Measurements from ENCODE around the gene CNTNAP2. TPM values are rescaled to one million over a fixed set of nuclear protein-coding genes. Genes with fewer than 3 reads are reported as not detected.

CNTNAP2 gene
- total and polyA plus RNA-seq, 2 of the 8 experiments (the other 6 are each of a cell fraction or from before 2014, with no cell fraction given), result 27.9 to 71.0 TPM

GRCh38 chr7:147818317-147818716 is 1701.7 kb downstream of the CNTNAP2 start:
- H3K27me3 ChIP-seq (replicated peaks in 1 of 4; ENCODE audit: control insufficient read depth in 3 of 4, extremely low read depth in 1 of 4, insufficient read depth in 3 of 4, low read length in 3 of 4), result no peaks in the 10 kb centered on the region
- H3K14ac ChIP-seq (ENCODE audit: insufficient read length), result no peak overlapping the region
- no peak overlapping the region for H3K27ac ChIP-seq (ENCODE audit: low read depth, low read length)
- no peak overlapping the region for H3K4ac ChIP-seq (replicated peaks; ENCODE audit: insufficient read length, low read depth, low read length)
- no peak overlapping the region for H2BK15ac ChIP-seq (ENCODE audit: low read length)
- H2BK5ac ChIP-seq (ENCODE audit: low read depth, low read length), result no peak overlapping the region
- no peak overlapping the region for H3K56ac ChIP-seq (replicated peaks; ENCODE audit: insufficient read length, low read depth, low read length)
- H2AK5ac ChIP-seq (ENCODE audit: low read depth, low read length), result no peak overlapping the region
- no peak for TF ChIP-seq RNF2 (IDR thresholded peaks at IDR 0.05; ENCODE audit: borderline replicate concordance, low read depth, low read length, missing control alignments, poor library complexity, severe bottlenecking)
- TF ChIP-seq YY1 (IDR thresholded peaks at IDR 0.05; ENCODE audit: low read depth, low read length), result no peak
- TF ChIP-seq ATF2 (IDR thresholded peaks at IDR 0.05; ENCODE audit: low read length), result no peak
- no peak for TF ChIP-seq CHD1 (IDR thresholded peaks at IDR 0.05; ENCODE audit: low read depth, low read length)
- no peak for TF ChIP-seq MAFK (IDR thresholded peaks at IDR 0.05; ENCODE audit: low read depth, low read length)
- no peak for TF ChIP-seq RFX5 (IDR thresholded peaks at IDR 0.05; ENCODE audit: borderline replicate concordance, low read depth, low read length)
- TF ChIP-seq KDM1A (IDR thresholded peaks at IDR 0.05; ENCODE audit: borderline replicate concordance, low read length), result no peak
- TF ChIP-seq RAD21 (IDR thresholded peaks at IDR 0.05 in 1 of 2, conservative IDR thresholded peaks at IDR 0.05 in 1 of 2; ENCODE audit: low read depth in 2 of 2, low read length in 2 of 2), result no peak
- POLR2A ChIA-PET (ENCODE audit: partially characterized antibody), result no interaction called here
- no peak overlapping the region for H3K4me3 ChIP-seq (ENCODE audit: extremely low read depth in 1 of 4, insufficient read depth in 2 of 4, low read depth in 3 of 4, low read length in 4 of 4)
- no peaks in the 10 kb centered on the region for H3K79me1 ChIP-seq (ENCODE audit: low read depth, low read length)
- no peaks in the 10 kb centered on the region for H3K23me2 ChIP-seq (ENCODE audit: low read depth, low read length)
- no peak overlapping the region for H3K4me2 ChIP-seq (ENCODE audit: insufficient read depth in 1 of 2, low read depth in 2 of 2, low read length in 2 of 2)
- DNase-seq (ENCODE audit: low read depth in 1 of 2, low spot score in 2 of 2) (no peak), FAIRE-seq (no peak)
- H3K9me3 ChIP-seq (ENCODE audit: insufficient read depth in 2 of 2, low read depth in 1 of 2, low read length in 1 of 2), result no peaks in the 10 kb centered on the region
- no peak overlapping the region for H3K23ac ChIP-seq (ENCODE audit: insufficient read length)
- no peak overlapping the region for H2BK20ac ChIP-seq (ENCODE audit: low read length)
- 87 to 100% methylated on average over 1 to 4 of the region's 4 CpGs for WGBS, 2 experiments (ENCODE audit: extremely low coverage in 1 of 2, insufficient coverage in 1 of 2, insufficient read length in 1 of 2, insufficient replicate concordance in 2 of 2, low coverage in 1 of 2, low lambda C conversion rate in 2 of 2, missing lambda C conversion rate in 1 of 2)
- H3K4me1 ChIP-seq (replicated peaks in 1 of 4; ENCODE audit: control insufficient read depth in 3 of 4, insufficient read depth in 4 of 4, low read length in 3 of 4), result no peaks in the 10 kb centered on the region
- H3K18ac ChIP-seq (ENCODE audit: extremely low read depth, low read length), result no peak overlapping the region
- H2BK12ac ChIP-seq (ENCODE audit: low read depth, low read length), result no peak overlapping the region
- CTCF ChIA-PET (ENCODE audit: partially characterized antibody), result interaction anchor here (0.9 kb wide), 1 partner anchor 14 kb away, joined by 3 read pairs; no protein-coding TSS in a partner anchor
- H4K5ac ChIP-seq (ENCODE audit: insufficient read length, low read depth, low read length), result no peak overlapping the region
- H3K36me3 ChIP-seq (ENCODE audit: control insufficient read depth in 2 of 4, insufficient read depth in 4 of 4, low read length in 3 of 4), result no peaks in the 10 kb centered on the region
- no peaks in the 10 kb centered on the region for H4K20me1 ChIP-seq (replicated peaks in 1 of 2; ENCODE audit: control insufficient read depth in 1 of 2, insufficient read depth in 2 of 2, low read length in 2 of 2)
- no peak overlapping the region for H3K9ac ChIP-seq (replicated peaks in 1 of 4; ENCODE audit: extremely low read depth in 1 of 4, low read depth in 3 of 4, low read length in 3 of 4)
- no peaks in the 10 kb centered on the region for H3K79me2 ChIP-seq (ENCODE audit: control insufficient read depth in 1 of 2, insufficient read depth in 2 of 2, low read length in 2 of 2)
- H4K8ac ChIP-seq (ENCODE audit: extremely low read depth, insufficient read depth, low read length), result no peak overlapping the region
- no peak overlapping the region for H4K91ac ChIP-seq (replicated peaks; ENCODE audit: insufficient read length, low read length)
- H2AFZ ChIP-seq (ENCODE audit: low read length), result no peak overlapping the region
- no peak overlapping the region for H2BK120ac ChIP-seq (replicated peaks; ENCODE audit: low read depth, low read length)
